GM18502 (cell line): ENCODE data around the gene CRYGN.

Source experiments
- ATAC-seq: cut with Tn5 transposase; IDR thresholded peaks from one replicate; pipeline ENCODE4 v1.9.1; 2021; ENCODE audit warnings: mild to moderate bottlenecking; ENCODE audit not compliant: unreplicated experiment, poor library complexity

Gene CRYGN

GRCh38 chr7:151409667-151410404, 30.1 kb downstream of the CRYGN start, which contains the start of gene WDR86:
Gene WDR86 (minus strand): TSS chr7:151410038. CDS start chr7:151409589, 449 bp downstream.
- no peak for ATAC-seq

DNA sequence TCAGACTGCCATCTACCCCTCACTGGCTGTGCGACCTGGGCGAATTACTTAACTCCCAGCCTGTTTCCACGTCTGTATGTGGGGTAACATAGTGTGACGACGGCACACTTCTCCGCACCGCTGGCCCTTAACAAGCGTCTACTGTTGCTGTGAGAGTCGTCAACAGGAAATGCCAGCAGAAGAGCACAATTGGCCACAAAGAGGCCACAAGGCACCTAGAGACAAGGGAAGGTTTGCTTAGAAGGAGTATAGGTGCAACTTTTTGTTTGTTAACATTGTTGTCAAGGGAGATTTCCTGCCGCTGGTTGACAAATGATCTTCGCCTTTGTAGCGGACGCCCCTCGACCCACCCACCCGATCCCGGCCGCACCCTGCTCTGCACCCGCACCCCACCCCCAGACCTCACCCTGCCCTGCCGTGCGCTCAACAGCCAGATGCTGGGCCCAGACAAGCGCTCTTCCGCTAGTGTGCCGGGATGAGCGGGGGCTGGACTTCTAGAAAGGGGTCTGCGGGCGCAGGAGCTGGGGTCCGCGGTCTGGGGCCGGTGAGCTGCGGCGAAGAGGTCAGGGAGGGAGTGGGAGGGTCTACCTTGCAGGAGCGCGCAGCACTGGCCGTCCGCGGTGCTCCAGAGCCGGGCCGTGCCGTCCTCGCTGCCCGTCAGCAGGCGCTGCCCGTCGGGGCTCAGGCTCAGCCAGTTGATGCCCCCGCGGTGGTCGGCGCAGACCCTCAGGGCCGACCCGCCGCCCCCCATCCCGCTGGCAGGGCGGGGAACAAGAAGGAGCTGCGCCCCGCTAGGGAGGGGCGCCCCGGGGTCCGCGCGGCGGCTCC, 30.9 kb downstream of the CRYGN start:
- ATAC-seq: no peak

DNA sequence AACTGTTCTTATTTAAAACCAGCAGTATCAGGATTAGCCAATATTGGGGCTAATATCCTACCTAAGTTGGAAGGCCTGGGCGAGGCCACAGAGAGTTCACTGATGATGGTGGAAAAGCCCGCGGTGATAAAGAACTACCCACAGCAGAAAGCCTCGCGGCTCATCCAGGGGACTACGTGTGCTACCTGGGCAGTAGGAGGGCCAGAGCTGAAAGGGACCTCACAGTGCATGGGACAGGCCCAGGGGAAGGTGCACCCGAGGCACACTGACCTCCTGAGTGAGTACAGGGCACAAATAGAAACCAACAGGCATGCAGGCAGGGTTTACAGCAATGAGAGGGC, 31.5 kb downstream of the CRYGN start:
- ATAC-seq: no peak

- ATAC-seq: no peak
Observed at GRCh38 chr7:151406886-151407583, 32.9 kb downstream of the CRYGN start.

GRCh38 chr7:151406051-151406875, 33.7 kb downstream of the CRYGN start:
- no peak for ATAC-seq

DNA sequence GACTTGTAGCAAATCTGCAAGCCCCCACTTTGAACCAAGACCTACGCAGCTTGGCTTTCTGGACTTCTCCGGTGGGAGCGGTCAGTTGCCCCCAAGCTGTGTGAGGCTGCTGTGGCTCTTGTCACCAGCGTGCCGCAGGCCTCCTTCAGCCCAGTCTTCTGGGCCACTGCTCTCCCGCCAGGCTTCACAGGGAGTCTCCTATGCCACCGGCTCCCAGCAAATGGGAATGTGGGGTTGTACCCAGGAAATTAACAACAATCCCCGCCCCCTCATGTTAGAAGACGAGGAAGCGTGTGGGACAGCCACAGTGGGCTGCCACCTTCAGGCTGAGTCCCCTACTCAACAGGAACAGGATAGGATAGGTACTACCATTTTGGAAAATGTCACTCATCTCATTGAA, 34.4 kb downstream of the CRYGN start:
- no peak for ATAC-seq

GRCh38 chr7:151405056-151405455, 34.9 kb downstream of the CRYGN start:
- ATAC-seq: no peak

- no peak for ATAC-seq
Observed at GRCh38 chr7:151404216-151405011, 35.5 kb downstream of the CRYGN start.

- ATAC-seq: no peak
Observed at GRCh38 chr7:151403764-151404163, 36.2 kb downstream of the CRYGN start.

DNA sequence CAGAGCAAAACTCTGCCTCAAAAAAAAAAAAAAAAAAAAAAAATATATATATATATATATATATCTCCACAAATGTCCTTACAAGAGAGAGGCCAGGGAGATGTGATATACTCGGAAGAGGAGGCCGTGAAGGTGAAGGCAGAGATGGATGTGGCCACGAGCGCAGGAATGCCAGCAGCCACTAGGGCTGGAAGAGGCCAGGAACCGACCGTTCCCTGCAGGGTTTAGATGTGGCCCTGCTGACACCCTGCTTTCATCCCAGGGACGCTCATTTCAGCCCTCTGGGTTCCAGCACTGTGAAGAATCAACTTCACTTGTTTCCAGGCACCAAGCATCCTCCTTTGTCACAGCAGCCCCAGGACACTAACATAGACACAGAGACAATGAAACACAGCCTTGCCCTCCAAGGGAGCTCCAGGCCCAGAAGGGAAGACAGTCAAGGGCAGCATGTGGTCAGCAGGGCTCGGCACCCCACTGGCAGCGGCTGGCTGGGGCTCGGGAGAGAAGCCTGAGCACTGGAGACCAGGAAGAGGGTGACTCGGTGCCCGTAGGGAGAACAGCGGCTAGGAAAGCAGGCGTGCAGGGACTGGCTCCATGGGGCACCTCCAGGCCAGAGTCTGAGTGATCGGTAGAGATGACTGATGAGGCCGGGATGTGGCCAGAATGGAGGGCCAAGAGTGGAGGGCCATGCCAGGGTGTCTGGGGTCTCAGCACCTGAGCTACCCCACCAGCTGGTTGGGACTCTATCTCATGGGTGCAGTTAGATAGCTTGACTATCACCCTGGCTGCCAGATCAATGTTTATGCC, 37.7 kb downstream of the CRYGN start:
- ATAC-seq: no peak

DNA sequence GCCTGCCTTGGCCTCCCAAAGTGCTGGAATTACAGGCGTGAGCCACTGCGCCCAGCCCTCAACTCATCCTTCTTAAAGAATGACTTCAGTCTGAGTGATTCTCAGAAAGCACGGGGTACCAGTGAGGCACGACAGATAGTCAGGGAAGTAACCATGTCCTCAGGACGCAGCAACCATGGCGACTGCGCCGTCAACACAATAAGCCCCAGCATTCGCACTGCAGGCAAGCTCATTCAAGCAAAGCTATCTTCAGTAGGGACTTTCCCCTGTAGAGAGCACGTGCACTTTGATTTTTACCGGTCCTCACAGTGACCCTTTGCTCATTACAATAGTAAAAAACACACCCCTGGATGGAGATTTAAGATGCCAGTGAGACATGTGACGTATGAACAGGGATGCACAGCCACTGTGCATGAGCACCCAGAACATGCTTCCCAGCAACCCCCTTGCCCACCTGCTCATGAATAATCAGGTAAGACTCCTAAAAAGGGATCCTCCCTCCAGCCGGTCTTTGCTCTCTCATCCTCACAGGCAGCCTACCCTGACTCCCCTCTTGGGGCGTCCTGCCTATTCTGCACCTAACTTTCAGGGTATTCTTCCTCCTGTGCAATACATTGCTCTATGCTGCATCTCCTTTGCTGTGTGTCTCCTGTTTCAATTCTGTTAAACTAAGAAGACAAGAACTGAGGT, 39.2 kb downstream of the CRYGN start:
- ATAC-seq: peak; percentile 84

- no peak for ATAC-seq
Observed at GRCh38 chr7:151399906-151400305, 40.0 kb downstream of the CRYGN start.

- ATAC-seq: no peak
Observed at GRCh38 chr7:151399305-151399601, 40.7 kb downstream of the CRYGN start.

DNA sequence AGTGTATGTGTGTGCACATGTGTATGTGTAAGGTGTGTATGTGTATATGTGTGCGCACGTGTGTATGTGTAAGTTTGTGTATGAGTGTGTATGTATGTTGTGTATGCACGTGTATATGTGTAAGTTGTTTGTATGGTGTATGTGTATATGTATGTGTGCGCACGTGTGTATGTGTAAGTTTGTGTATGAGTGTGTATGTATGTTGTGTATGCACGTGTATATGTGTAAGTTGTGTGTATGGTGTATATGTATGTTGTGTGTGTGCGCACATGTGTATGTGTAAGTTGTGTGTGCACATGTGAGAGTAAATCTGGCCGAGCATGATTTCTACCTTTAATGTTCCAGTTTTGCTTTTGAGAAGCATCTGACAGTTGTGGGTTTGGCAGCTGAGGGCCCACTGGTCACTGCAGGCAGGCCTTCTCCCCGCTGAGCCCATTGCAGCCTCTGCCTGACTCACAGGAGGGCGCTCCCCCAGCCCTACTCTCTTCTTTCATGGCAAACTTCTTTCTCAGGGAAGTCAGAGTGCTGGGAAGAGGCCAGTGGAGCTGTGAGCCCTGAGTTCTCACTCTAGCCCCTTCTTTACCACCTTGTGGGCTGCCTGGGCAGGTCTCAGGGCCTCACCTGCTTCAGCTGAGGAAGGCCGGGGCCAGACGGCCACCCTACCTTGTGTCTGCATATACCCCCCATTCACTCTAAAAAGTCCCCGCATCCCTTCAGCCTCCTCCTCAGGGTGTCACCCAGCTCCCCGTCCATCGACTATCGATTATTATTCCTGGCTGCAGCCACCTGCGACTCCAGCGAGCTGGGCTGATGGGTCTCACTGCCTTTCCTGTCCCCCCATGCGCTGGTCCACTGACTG, 41.3 kb downstream of the CRYGN start:
- ATAC-seq: no peak

DNA sequence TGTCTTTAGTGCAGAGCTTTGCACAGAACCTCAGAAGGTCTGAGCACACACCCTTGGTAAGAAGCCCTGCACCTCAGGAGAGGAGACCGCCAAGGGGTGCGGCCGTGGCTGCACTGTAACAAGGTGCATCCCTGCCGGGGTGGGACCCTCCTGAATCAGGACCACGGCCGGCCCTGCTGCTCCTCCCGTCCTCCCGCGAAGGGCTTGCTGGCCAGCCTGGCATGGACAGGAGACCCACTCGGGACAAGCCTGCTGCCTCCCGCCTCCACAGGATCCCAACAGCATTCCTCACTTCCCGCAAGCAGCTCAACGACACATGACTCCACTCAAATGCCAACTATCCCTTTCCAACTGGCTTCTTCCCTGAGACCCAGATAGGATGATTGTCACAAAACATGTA, 42.9 kb downstream of the CRYGN start:
- no peak for ATAC-seq

- no peak for ATAC-seq
Observed at GRCh38 chr7:151396328-151396970, 43.5 kb downstream of the CRYGN start.

GRCh38 chr7:151395036-151395367, 44.9 kb downstream of the CRYGN start:
- ATAC-seq: no peak
